Measurements from ENCODE around the gene SPACA4.
A peak's percentile ranks its signal among the peaks of the same experiment; 100 is the strongest.

The SPACA4 gene

GRCh38 chr19:48608798-48609263 is 2.3 kb downstream of the SPACA4 start:
- TF ChIP-seq CSDC2 (CRISPR knock-in tag; IDR thresholded peaks at IDR 0.05) (no peak), ZNF8 (CRISPR knock-in tag; IDR thresholded peaks at IDR 0.05) (no peak), ISL1 (CRISPR knock-in tag; IDR thresholded peaks at IDR 0.05) (no peak), SNAI2 (CRISPR knock-in tag; IDR thresholded peaks at IDR 0.05) (no peak), OSR1 (CRISPR knock-in tag; IDR thresholded peaks at IDR 0.05) (no peak), ZFP30 (CRISPR knock-in tag; IDR thresholded peaks at IDR 0.05) (no peak)
- TF ChIP-seq, protein P1, sequence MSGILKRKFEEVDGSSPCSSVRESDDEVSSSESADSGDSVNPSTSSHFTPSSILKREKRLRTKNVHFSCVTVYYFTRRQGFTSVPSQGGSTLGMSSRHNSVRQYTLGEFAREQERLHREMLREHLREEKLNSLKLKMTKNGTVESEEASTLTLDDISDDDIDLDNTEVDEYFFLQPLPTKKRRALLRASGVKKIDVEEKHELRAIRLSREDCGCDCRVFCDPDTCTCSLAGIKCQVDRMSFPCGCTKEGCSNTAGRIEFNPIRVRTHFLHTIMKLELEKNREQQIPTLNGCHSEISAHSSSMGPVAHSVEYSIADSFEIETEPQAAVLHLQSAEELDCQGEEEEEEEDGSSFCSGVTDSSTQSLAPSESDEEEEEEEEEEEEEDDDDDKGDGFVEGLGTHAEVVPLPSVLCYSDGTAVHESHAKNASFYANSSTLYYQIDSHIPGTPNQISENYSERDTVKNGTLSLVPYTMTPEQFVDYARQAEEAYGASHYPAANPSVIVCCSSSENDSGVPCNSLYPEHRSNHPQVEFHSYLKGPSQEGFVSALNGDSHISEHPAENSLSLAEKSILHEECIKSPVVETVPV (CRISPR knock-in tag; IDR thresholded peaks at IDR 0.05) = no peak
- ATAC-seq = peak; percentile 79

GRCh38 chr19:48609571-48610108 is 3.1 kb downstream of the SPACA4 start:
- TF ChIP-seq, protein P1 (CRISPR knock-in tag; IDR thresholded peaks at IDR 0.05) = no peak
- TF ChIP-seq TOX (CRISPR knock-in tag; IDR thresholded peaks at IDR 0.05; ENCODE audit: borderline replicate concordance) = no peak
- no peak for TF ChIP-seq ZFP3 (CRISPR knock-in tag; IDR thresholded peaks at IDR 0.05)
- TF ChIP-seq RARB (CRISPR knock-in tag; IDR thresholded peaks at IDR 0.05) = no peak
- TF ChIP-seq GLIS3 (CRISPR knock-in tag; IDR thresholded peaks at IDR 0.05) = no peak
- no peak for TF ChIP-seq ISL1 (CRISPR knock-in tag; IDR thresholded peaks at IDR 0.05)
- ATAC-seq = no peak

- no peak for ATAC-seq
- TF ChIP-seq ZNF70 (CRISPR knock-in tag; IDR thresholded peaks at IDR 0.05) = no peak
- TF ChIP-seq PPARA (CRISPR knock-in tag; IDR thresholded peaks at IDR 0.05; ENCODE audit: borderline replicate concordance) = no peak
- no peak for TF ChIP-seq ZNF565 (CRISPR knock-in tag; conservative IDR thresholded peaks at IDR 0.05; ENCODE audit: low read depth)
These were observed 5.3 kb downstream of the SPACA4 start for GRCh38 chr19:48611872-48612271.

- ATAC-seq = peak; percentile 18
- TF ChIP-seq GLIS3 (CRISPR knock-in tag; IDR thresholded peaks at IDR 0.05) = no peak
- no peak for TF ChIP-seq ZFP3 (CRISPR knock-in tag; IDR thresholded peaks at IDR 0.05)
- no peak for TF ChIP-seq SNAI2 (CRISPR knock-in tag; IDR thresholded peaks at IDR 0.05)
- TF ChIP-seq OSR1 (CRISPR knock-in tag; IDR thresholded peaks at IDR 0.05) = no peak
- TF ChIP-seq POU6F1 (CRISPR knock-in tag; IDR thresholded peaks at IDR 0.05; ENCODE audit: borderline replicate concordance, low read depth) = no peak
- TF ChIP-seq ESRRG (CRISPR knock-in tag; IDR thresholded peaks at IDR 0.05) = no peak
- TF ChIP-seq, protein P2, sequence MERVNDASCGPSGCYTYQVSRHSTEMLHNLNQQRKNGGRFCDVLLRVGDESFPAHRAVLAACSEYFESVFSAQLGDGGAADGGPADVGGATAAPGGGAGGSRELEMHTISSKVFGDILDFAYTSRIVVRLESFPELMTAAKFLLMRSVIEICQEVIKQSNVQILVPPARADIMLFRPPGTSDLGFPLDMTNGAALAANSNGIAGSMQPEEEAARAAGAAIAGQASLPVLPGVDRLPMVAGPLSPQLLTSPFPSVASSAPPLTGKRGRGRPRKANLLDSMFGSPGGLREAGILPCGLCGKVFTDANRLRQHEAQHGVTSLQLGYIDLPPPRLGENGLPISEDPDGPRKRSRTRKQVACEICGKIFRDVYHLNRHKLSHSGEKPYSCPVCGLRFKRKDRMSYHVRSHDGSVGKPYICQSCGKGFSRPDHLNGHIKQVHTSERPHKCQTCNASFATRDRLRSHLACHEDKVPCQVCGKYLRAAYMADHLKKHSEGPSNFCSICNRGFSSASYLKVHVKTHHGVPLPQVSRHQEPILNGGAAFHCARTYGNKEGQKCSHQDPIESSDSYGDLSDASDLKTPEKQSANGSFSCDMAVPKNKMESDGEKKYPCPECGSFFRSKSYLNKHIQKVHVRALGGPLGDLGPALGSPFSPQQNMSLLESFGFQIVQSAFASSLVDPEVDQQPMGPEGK (CRISPR knock-in tag; IDR thresholded peaks at IDR 0.05; ENCODE audit: borderline replicate concordance) = no peak
- no peak for TF ChIP-seq ZNF70 (CRISPR knock-in tag; IDR thresholded peaks at IDR 0.05)
- no peak for TF ChIP-seq ISL1 (CRISPR knock-in tag; IDR thresholded peaks at IDR 0.05)
- TF ChIP-seq, protein P1 (CRISPR knock-in tag; IDR thresholded peaks at IDR 0.05) = no peak
- no peak for TF ChIP-seq ZC3H10 (CRISPR knock-in tag; IDR thresholded peaks at IDR 0.05)
- no peak for TF ChIP-seq ZFP30 (CRISPR knock-in tag; IDR thresholded peaks at IDR 0.05)
- no peak for TF ChIP-seq BACH2 (CRISPR knock-in tag; IDR thresholded peaks at IDR 0.05; ENCODE audit: borderline replicate concordance)
- no peak for TF ChIP-seq PPARA (CRISPR knock-in tag; IDR thresholded peaks at IDR 0.05; ENCODE audit: borderline replicate concordance)
- TF ChIP-seq RARB (CRISPR knock-in tag; IDR thresholded peaks at IDR 0.05) = no peak
These were observed 6.7 kb downstream of the SPACA4 start for GRCh38 chr19:48613024-48613851.

Measured in SK-N-SH treated with all-trans-retinoic acid at 6 μM for 48 hours (cell line).